NCI-H748 (cell line): ENCODE measurements around the gene NSD1.
A peak's percentile ranks its signal among the peaks of the same experiment; 100 is the strongest.
"Not testable (repeated sequence)": the region's sequence is repeated elsewhere in the genome, so short reads cannot be mapped to it uniquely, and the experiment has no call there.

Experiments used
- DNase-seq: peaks from one replicate; lab custom pipeline; 2025; ENCODE audit not compliant: unreplicated experiment; lab: John Stamatoyannopoulos, UW

The NSD1 gene

DNA sequence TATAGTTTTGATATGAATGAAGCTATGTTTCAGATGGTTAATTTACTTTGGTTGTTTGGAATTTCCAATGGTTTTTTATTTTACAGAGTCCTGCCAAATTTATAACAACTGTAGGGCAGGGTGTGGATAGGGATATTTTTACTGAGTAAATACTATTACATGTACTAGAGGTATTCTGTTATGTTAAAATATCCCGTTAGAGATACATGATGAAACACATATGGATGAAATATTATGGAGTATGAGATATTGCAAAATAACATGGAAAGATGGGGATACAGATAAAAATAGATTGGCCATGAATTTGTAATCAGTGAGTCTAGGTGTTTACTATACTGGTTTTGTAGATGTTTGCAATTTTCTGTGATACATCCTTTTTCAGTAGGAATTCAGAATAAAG, 93.3 kb downstream of the NSD1 start:
- DNase-seq = no peak

DNA sequence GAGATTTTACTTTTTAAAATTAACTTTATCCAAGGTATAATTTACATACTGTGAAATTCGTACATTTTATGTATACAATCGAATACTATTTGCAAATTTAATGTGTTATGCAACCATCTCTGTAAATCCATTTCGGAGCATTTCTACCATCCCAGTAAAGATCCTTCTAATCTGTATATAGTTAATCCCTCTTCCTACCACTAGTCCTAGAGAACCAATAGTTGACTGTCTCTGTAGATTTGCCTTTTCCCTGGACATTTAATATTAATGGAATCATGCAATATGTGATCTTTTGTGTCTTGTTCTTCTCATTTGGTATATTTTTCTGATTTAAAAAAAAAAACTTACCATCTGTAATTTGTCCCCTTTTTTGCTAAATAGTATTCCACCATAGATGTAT, 95.2 kb downstream of the NSD1 start:
- no peak for DNase-seq

DNA sequence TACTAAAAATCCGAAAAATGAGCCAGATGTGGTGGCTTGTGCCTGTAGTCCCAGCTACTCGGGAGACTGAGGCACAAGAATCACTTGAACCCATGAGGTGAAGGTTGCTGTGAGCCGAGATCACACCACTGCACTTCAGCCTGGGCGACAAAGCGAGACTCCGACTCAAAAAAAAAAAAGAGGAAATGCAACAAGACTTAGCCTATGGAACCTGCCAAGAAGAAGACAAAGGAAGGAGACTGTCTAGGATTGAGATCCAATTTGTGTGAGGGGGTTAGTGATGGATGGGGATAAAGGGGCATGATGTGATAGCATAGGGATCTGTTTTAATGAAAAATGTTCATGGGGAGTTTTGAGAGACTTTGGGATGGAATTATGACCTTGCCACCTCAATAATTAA, 97.1 kb downstream of the NSD1 start:
- DNase-seq = no peak

DNA sequence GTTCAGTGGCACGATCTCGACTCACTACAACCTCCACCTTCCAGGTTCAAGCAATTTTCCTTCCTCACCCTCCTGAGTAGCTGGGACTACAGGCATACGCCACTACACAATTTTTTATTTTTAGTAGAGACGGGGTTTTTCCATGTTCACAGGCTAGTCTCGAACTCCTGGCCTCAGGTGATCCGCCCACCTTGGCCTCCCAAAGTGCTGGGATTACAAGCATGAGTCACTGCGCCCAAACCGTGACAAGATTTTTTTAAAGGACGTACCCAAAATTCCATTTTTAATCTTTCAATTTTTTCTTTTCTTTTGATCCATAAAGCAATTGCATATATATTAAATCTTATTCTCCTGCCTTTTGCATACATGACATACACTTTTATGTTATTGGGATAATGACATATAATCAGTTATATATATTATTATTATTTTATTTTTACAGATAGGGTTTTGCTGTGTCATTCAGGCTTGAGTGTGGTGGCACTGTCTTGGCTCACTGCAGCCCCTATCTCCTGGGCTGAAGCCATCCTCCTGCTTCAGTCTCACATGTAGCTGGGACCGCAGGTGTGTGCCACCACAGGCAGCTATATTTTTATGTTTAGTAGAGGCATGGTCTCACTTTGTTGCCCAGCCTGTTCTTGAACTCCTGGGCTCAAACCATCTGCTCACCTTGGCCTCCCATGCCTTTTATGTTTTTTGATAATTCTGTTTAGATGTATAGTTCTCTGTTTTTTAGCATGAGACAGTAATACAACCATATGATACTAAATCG, 98.1 kb downstream of the NSD1 start:
- no peak for DNase-seq

DNA sequence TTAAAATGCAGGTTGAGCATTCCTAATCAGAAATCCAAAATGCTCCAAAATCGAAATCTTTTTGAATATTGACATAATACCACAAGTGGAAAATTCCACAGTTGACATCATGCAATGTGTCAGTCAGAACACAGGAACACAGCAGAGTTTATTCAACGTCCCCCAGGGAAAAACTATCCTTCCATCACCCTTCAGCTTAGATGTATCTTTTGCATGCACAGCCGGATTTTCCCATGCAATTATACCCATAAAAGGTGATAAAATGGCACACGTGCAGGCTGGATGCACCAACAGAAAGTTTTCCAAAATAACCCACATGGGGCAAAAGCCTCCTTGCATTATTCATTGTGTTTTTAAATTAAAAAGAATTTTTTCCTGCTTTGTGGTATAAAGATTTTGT, 98.8 kb downstream of the NSD1 start:
- DNase-seq = no peak

DNA sequence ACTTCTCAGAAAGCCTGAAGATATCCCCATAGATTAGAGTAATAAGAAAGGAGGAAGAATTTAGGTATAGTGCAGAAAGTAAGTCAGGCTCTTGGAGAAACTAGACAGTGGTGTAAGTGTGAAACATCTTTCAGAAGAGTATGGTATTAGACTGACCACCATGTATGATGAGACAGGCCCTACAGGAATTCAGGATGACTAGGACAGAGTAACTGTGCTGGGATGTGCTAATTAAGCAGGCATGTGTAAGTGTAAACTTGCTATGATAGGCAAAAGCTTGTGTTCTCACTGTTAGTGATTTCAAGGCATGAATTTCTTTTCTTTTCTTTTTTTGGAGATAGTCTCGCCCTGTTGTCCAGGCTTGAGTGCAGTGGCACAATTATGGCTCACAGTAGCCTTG, 99.2 kb downstream of the NSD1 start:
- no peak for DNase-seq

DNA sequence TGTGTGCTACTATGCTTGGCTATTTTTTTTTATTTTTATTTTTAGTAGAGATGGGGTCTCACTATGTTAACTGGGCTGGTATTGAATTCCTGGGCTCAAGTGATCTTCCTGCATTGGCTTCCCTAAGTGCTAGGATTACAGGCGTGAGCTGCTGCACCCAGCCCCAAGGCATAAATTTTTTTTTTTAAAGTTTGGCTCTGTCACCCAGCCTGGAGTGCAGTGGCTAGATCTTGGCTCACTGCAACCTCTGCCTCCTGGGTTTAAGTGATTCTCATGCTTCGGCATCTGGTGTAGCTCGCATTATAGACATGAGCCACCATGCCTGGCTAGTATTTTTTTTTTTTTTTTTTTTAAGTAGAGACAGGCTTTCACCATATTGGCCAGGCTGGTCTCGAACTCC, 99.6 kb downstream of the NSD1 start:
- no peak for DNase-seq

DNA sequence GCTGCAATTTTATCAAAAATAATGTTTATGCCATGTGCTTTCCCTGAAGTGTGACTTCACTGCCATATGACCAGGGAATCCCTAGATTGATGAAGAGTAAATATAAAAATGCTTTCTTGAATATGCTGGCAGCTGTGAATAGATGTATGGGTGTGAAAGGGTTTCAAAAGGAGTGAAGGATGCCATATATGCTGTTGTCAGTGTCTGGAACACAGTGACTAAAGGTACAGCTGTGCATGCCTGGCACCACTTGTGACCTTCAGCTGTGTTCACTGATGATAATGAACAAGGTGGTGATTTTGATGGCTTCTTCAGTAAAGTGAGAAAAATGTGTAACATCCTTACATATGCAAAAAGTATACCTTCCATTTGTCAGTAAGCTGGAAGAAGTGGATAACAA, 100.2 kb downstream of the NSD1 start:
- no peak for DNase-seq

DNA sequence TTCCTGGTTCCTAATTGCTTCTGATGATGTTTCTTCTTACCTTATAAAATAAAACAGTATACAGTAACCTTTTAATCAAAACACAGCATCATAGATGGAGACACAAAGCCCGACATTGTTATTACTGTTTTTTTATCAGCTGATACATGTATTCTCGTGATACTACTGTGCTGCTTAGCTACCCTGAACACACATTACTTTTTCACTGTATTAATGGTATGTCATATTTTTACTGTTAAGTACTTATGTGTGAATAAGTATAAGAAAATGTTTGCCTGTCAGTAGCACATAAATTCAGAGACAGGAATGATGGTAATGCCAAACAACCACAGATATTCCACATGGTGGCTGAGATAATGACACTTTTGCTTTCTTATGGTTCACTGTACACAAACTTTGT, 101.3 kb downstream of the NSD1 start:
- no peak for DNase-seq

DNA sequence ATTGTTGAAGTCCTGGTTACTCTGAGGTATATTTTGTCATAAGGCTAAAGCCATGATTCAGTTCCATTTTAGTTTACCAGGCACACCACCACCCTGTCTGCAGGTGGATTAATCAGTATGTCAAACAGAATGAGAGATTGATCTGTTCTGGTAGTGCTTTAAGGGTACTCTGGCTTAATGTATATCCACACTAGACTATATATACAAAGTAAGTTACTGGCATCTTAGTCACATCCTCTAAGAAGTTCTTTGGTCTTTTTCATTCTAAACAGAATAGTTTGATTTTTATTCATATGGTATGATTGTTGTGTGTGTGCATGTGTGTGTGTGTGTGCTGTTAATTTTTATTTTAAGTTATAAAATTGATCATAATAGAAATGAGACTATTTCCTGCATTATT, 108.2 kb downstream of the NSD1 start:
- DNase-seq = no peak

DNA sequence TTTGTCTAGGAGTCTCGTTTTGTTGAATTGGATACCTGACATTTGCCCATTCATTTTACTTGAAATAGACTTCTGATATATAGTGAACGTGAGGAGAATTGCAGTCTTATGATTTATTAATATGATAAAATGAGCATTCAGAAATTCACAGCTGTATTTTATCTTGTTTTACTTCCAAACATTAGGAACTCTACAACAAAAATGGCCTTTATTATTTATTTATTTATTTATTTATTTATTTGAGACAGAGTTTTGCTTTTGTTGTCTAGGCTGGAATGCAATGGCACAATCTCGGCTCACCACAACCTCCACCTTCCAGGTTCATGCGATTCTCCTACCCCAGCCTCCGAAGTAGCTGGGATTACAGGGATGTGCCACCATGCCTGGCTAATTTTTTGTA, 108.7 kb downstream of the NSD1 start:
- DNase-seq = no peak

DNA sequence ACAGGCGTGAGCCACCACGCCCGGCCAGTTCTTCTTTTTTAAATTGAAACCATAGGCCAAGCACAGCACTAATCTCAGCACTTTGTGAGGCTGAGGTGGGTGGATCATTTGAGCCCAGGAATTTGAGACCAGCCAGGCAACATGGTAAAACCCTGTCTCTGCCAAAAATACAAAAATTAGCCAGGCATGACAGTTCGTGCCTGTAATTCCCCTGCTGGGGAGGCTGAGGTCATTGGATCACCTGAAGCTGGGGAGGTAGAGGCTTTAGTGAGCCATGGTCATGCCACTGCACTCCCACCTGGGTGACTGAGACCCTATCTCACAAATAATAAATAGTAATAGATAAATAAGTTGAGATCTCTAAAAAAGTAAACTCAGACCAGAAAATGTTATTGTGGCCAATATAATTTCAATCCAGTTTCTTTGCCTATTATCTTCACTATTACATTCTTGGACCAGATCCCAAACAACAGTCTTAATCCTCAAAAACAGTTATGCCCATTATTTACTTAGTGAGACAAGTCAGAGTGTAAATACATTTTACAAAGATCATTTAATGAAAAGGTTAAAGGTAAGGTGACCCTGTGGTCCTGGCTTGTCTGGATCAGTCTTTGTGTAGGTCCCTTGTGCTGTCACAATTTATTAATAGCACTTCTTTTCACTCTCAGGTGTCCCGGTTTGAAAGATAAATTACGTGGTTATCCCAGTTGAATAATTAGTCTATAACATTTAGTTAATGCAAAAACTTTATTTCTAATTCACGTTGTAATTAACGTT, 116.4 kb downstream of the NSD1 start:
- no peak for DNase-seq

DNA sequence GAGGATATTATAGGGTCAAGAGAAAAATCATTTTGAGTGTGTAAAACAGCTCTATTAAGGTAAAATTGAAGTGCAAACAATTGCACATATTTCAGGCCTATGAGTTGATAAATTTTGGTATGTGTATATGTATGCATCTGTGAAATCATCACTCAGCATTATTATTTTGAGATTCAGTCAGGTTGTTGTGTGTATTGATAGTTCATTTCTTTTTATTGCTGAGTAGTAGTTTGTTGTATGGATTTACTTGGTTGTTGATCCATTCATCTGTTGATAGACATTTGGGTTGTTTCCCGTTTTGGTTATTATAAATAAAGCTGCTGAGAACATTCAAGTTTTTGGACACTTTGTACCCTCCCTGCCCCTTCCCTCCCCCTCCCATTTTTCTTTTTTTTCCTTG, 119.7 kb downstream of the NSD1 start:
- DNase-seq = no peak

DNA sequence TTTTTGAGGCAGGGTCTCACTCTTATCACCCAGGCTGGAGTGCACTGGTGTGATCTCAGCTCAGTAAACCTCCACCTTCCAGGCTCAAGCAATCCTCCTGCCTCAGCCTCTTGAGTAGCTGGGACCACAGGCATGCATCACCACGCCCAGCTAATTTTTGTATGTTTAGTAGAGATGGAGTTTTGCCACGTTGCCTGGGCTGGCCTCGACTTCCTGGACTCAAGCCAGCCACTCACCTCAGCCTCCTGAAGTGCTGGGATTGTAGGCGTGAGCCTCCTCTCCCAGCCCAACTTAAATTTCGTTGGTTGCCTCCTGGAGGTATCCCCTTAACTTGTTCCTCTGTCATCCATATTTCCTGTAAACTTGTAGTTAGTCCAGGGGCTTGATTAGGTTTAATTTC, 122.7 kb downstream of the NSD1 start:
- DNase-seq = peak; percentile 3

DNA sequence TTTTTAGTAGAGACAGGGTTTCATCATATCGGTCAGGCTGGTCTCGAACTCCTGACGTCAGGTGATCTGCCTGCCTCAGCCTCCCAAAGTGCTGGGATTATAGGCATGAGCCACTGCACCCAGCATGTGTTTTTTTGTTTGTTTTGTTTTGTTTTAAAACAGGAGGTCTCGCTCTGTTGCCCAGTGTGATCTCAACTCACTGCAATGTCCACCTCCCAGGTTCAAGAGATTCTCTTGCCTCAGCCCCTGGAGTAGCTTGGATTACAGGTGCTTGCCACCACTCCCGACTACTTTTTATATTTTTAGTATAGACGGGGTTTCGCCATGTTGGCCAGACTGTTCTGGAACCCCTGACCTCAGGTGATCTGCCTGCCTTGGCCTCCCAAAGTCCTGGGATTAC, 125.1 kb downstream of the NSD1 start:
- DNase-seq = not testable (repeated sequence)

DNA sequence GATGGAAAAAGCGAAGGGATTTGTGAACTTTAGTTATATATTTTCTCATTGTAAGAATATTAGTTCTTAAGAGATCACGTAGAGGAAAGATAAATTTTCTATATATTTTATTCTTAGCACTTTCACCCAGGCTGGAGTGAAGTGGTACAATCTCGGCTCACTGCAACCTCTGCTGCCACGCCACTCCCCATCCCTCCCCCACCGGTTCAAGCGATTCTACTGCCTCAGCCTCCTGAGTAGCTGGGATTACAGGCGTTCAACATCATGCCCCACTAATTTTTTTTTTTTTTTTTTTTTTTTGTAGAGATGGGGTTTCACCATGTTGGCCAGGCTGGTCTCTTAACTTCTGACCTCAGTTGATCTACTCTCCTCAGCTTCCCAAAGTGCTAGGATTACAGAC, 127.4 kb downstream of the NSD1 start:
- DNase-seq = no peak

DNA sequence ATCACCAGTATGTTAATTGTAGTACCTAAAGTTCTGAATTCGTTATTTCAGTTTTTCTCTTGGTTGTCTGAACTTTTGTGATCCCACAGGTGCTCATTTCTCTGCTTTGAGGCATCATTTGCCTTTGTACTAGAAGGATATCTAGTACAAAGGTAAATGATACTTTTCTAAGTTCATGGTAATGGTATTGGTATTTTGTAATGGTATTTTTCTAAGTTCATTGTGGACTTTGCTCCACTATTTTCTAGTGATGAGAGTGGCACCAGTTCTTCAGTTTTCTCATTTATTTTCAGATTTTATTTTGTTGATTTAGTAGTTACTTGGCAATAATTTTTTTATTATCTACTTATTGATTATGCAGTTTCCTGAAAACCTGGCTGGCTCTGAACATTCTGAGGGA, 127.9 kb downstream of the NSD1 start:
- no peak for DNase-seq

DNA sequence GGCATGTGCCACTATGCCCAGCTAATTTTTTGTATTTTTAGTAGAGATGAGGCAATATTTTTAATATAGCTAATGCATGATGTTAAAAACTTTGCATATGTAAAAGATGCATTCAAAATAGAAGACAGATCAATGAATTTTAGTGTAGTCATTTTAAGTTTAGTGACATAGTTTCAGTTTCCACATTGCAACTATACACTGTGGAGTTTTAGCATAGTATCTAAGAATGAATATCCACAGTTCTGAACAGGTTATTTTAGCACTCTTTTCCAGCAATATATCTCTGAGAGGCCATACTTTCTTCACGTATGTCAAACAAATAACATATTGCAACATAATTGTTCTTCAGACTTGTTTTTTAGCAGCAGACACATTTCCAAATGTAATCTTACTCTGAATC, 130.6 kb downstream of the NSD1 start:
- DNase-seq = no peak

DNA sequence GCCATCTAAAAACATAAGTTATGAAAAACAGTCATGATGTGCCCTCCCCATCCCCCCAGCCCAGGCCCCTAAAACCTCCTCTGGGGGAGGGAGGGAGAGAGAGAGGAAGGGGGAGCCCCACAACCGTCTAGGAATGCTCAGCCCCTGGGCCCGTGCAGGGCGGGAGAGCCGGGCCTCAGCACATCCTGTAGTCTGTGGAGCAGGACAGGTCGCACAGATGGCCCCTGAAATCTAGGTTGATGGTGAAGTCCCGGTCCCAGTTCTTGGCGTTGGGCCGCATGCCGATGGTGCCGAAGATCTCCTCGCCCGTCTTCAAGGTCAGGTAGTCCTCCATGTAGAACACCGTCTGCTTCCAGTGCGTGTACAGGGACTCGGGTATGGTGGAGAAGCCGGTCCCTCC, 131.8 kb downstream of the NSD1 start:
- no peak for DNase-seq

DNA sequence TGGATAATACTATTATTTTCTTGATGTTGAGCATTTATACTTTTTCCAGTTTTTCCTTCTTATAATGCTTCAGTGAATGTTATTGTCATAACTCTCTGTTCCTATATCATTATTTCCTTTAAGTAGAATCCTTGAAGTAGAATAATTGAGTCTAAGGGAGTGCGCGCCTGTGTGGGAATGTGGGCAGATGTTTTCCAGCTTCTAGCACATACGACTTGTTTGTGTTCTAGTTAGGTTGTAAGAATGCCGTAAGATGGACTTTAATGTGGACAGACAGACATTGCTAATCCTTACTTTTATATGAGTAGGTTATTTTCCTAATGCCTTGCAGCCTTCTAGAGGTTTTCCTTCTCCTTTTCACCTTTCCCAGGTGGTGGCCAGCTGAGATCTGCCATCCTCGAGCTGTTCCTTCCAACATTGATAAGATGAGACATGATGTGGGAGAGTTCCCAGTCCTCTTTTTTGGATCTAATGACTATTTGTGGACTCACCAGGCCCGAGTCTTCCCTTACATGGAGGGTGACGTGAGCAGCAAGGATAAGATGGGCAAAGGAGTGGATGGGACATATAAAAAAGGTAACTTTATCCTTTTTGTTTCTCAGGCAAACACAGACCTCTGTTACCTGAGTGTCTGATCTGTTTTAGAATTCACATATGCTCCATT, 135.8 kb downstream of the NSD1 start:
- no peak for DNase-seq

DNA sequence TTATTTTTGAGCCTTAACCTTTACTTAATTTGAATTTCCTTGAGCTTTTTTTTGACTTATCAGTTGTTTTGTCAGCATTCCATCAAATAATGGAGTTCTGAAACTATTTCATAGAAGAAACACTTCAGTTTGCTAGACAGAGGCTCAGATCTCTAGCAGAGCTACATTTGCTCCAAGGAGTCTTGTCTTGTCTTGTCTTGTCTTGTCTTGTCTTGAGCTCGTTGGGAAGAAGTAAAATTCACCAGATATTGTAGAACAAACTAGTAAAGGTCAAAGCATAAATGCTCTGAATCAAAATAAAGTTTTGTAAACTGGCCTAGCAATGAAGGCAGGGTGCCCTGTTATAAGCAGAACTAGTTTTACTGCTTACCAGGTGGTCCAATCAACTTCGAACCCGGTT, 136.4 kb downstream of the NSD1 start:
- DNase-seq = no peak

DNA sequence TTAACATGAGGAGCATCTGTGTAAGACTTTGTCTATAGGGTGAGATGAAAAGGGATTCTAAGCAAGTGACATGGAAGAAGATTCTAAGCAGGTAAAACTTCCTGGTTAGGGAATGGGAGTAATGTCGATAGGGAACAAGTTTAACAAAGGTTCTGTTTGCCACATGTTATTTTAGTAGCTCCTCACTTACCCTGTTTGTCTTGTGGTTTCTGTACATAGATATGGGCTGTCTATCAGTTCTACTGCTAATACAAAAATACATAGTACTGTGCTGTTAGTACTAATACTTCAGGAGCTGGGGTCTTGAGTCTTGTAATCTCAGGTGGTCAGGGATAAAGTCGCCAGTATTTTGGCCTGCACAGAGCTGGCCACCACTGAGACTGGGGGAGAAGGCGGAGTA, 137.1 kb downstream of the NSD1 start:
- DNase-seq = no peak
